DMS 273 treated with DMSO at 0.1 percent for 48 hours (cell line): ENCODE measurements around the gene TMEM45A.
"Not testable (repeated sequence)": the region's sequence is repeated elsewhere in the genome, so short reads cannot be mapped to it uniquely, and the experiment has no call there.

Source experiments
- DNase-seq: peaks from one replicate; lab custom pipeline; 2025; lab: John Stamatoyannopoulos, UW

TMEM45A gene

DNA sequence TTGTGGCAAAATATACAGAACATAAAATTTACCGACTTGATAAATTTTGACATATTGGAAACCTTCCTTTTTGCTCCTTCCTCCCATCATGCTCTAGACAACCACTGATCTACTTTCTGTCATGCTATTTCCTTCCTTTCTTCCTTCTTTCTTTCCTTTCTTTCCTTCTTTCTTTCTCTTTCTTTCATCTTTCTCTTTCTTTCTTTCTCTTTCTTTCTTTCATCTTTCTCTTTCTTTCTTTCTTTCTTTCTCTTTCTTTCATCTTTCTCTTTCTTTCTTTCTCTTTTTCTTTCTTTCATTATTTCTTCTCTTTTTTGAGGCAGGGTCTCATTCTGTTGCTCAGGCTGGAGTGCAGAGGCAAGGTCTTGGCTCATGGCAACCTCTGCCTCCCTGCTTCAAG lies 8.9 kb upstream of the TMEM45A start:
- no peak for DNase-seq

DNA sequence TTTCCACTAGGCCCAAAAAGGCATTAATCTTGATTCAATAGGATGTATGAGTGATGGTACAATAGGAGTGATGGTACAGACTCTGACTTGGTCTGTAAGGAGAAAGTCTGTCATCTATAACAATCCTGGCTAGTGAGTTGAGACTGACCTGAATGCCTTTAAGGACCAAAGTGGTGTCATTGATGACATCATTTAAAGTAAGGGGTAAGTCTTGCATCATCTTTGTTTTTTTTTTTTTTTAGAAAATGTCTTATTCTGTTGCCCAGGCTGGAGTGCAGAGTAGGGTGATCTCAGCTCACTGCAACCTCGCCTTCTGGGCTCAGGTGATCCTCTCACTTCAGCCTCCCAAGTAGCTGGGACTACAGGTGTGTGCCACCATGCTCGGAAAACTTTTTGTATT lies 5.6 kb upstream of the TMEM45A start:
- DNase-seq = no peak

DNA sequence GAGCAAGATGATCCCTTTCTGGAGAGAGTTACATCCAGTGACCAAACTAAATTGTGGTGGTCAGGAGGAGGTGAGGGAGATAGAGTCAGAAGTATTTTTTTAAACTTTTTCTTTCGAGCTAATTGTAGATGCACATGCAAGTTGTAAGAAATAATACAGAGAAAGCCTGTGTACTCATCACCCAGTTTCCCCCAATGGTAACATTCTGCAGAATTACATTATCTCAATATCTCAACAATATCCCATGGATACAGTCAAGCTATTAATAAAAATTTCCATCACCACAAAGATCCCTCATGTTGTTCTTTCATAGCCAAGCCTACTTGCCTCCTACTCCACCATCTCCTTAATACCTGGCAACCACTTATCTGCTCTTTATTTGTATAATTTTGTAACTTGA lies 3.3 kb upstream of the TMEM45A start:
- DNase-seq = no peak

- no peak for DNase-seq
Observed at GRCh38 chr3:100496711-100497261, 4.4 kb downstream of the TMEM45A start.

GRCh38 chr3:100499651-100500050 lies 7.2 kb downstream of the TMEM45A start:
- no peak for DNase-seq

DNA sequence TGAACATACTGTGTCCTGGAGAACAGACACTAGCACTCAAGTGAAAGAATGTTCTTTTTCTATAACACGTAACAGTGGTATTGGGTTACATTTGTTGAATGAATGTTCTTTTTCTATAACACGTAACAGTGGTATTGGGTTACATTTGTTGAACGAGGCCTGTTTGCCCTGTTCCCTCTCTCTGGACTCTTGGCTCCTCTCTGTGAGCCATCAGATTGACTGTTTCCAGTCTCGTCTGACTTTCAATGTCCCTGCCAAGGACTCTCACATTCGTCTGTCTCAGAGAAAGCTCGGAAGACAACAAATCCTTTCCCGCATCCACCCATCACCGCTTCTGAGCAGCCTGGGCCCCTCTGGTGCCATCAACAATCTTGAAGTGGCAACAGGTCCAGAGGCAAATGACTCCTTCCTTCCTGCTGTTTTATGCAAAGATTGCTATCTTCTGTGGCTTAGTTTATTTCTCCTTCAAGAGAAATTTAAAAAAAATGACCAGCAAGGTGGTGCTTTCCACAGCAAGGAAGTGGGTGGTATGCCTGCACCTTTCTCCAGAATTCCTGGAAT lies 8.0 kb downstream of the TMEM45A start:
- no peak for DNase-seq

GRCh38 chr3:100503448-100503847 lies 11.0 kb downstream of the TMEM45A start:
- no peak for DNase-seq

DNA sequence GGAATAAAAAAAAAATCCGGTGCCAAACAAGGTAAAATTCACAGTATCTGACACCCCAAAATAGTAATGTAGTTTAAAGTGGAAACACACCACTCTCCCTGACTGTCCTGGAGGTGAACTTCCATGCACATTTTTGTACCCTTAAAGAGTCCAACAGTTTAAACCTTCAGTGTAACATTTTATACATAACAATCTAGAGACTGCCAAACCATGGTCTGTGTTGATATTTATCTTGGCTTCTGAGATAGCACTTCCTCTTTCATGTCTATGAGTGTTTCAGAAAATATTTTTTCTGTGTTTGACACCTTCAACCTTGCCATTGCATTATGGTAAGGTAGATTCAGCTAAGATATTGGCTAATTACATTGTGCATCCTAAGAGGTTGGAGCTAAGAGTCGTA lies 13.9 kb downstream of the TMEM45A start:
- DNase-seq = no peak

DNA sequence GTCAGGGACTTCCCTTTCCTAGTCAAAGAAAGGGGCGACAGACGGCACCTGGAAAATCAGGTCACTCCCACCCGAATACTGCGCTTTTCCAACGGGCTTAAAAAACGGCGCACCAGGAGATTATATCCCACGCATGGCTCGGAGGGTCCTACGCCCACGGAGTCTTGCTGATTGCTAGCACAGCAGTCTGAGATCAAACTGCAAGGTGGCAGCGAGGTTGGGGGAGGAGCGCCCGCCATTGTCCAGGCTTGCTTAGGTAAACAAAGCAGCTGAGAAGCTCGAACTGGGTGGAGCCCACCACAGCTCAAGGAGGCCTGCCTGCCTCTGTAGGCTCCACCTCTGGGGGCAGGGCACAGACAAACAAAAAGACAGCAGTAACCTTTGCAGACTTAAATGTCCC lies 17.4 kb downstream of the TMEM45A start:
- not testable (repeated sequence) for DNase-seq

GRCh38 chr3:100516232-100516631 lies 23.8 kb downstream of the TMEM45A start:
- no peak for DNase-seq

DNA sequence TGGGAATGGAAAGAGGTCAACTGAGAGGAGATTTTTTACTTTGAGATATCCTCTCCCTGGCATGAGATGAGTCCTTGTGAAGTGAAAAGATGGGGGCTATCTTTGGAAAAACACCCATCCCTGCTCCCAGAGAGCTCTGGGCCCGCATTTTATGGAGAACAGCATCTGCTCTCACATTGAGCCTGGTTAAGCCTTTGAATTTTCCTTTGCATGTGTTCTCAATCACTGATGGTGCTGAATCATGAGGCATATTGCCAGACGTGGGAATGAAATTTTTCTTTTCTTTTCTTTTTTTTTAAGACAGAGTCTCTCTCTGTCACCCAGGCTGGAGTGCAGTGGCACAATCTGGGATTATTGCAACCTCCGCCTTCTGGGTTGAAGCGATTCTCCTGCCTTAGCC lies 24.4 kb downstream of the TMEM45A start:
- DNase-seq = no peak

GRCh38 chr3:100517276-100517675 lies 24.9 kb downstream of the TMEM45A start:
- DNase-seq = no peak

DNA sequence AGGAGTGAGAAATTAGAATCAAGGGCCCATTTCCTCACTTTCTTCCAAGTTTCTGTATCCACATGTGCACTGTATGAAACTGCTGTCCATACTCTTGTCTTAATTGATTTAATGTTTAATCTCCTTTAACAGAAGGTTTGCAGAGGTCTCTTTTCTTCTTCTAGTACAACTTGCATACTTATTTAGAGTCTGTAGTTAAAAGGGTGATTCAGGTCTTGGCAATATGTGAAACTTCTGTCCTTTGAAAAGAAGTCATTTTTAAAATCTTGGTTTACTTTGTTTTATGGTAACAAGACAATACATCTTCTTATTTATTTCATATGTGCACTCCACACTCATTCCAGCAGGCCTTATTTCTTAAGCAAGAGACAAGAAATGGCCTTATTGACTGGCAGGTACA lies 25.8 kb downstream of the TMEM45A start:
- DNase-seq = no peak

DNA sequence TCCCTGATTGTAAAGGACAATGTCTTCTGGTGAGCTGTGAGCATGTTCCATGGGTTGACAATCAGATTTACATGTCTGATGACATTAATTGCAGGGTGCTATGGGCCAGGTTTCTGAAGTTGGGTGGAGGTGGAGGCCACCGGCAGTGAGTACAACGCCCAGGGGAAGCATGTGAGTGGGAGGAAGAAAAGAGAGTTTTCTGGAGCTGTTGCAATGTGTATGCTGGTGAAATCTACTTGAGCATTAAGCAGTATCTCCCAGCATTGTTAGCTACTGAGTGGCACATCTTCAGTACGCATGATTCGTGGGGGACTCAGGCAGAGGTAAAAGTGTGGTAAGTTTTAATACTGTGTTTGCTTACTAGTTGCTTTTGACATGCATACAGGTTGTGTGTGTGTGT lies 26.6 kb downstream of the TMEM45A start:
- no peak for DNase-seq

GRCh38 chr3:100521439-100521845 lies 29.0 kb downstream of the TMEM45A start:
- no peak for DNase-seq

DNA sequence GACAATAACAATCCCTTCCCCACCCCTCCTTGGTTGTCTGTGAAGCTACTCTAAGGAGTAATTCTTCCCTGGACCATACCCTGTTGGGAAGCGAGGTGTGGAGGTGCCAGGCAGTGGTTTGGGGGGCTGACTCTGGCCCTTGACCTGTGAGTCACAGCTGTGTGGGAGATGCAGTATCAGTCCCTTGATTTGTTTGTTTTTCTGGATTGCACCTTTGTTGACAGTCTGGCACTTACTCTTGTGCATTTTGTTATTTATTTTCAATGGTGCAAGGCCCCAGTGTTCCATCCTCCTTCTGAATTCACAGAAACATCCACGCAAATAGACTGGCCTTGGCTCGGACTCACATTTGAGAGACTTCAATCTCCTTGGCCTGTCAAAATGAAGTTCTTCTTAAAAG lies 29.7 kb downstream of the TMEM45A start:
- no peak for DNase-seq

GRCh38 chr3:100523050-100523760 lies 30.8 kb downstream of the TMEM45A start:
- no peak for DNase-seq

DNA sequence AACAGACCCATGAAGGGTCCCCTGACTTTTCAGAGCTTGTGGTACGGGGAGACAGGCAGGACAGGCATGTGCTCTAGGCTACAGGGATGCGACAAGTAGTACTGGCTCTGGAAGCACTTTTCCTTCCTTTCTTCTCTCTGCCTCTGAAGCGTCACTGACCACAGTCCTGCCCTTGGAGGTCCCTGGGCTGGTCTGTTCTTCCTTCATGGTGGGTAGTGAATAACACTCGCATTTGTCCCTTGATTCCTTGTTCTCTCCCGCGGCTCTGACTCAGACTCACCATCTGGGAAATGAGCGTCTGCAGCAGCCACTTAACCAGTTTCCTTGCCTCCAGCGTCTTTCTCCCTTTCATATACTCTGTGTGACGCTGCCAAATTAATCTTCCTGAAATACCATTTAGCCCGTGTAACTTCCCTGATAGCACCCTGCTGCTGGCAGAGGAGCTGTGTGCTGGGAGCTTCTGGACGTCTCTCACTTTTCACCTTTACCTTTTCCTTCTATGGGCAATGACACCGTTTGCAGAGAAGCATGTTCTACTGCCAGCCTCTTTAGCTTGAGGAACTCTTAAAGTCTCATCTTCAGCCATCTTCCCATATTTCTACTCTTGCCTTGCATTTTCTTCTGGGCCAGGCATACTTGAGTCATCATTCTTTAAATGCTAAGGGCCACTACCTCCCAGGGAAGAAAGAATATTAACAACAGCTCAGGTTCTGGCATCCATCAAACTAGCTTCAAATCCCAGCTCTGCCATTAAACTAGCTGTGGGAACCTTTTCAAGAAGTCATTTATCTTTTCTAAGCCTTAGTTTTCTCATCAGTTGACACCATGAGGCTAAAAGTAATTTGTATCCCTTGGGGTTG lies 33.6 kb downstream of the TMEM45A start:
- DNase-seq = no peak

- DNase-seq = no peak
Observed at GRCh38 chr3:100526613-100527346, 34.4 kb downstream of the TMEM45A start.

- no peak for DNase-seq
Observed at GRCh38 chr3:100527347-100527735, 34.9 kb downstream of the TMEM45A start.

DNA sequence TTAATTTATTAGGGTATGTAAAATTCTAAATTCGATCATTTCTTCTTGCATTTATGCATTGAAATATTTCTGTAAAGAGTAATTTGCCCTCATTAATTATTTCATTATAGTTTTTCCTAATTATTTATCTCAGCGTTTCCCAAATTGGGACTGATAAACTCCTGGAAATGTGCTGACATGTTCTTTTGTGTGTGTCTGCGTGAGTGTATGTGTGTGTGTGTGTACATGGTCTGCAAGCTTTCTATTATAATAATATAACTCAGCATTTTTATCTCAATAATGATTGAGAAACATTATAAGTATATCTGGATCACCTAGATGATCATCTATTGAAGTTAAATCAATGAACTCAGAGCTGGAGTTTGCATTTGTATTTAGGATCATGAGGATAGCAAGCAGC lies 38.7 kb downstream of the TMEM45A start:
- DNase-seq = no peak

- no peak for DNase-seq
Observed at GRCh38 chr3:100532411-100532810, 40.0 kb downstream of the TMEM45A start.
